Ureter (tissue), 1 donor: ENCODE data around the gene NOVA2. TPM values are rescaled to one million over a fixed set of nuclear protein-coding genes. Genes with fewer than 3 reads are reported as not detected.
A peak's percentile ranks its signal among the peaks of the same experiment; 100 is the strongest.

Experiments
- DNase-seq: peaks from one replicate; pipeline ENCODE4 v3.0.0-alpha.2; 2020; ENCODE audit warnings: low spot score
- total RNA-seq: library from RNA; stranded (reverse); gene quantifications from one replicate; pipeline ENCODE4 v1.2.4, GENCODE V29; 2023
- donor health status: DM: yes; HTN: yes; CAD: no.

Gene NOVA2
- total RNA-seq, 1 donor from 2014 or later = 4.4 TPM

DNA sequence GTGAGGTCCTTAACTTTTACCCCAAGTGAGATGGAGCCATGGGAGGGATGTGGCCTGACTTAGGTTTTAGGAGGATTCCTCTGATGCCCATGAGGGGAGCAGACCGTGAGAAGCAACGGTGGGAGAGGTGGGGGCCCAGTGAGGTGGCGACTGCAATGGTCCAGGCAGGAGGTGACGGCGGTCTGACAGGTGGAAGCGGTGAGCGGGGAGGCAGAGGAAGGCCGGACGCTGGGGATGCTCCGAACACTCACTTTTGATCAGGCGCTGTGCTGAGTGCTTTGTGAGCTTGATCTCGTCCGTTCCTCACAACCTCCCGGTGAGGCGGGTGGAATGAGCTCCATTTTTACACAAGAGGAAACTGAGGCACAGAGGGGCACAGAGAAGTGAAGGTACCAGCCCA lies 11.6 kb downstream of the NOVA2 start:
- DNase-seq = no peak

DNA sequence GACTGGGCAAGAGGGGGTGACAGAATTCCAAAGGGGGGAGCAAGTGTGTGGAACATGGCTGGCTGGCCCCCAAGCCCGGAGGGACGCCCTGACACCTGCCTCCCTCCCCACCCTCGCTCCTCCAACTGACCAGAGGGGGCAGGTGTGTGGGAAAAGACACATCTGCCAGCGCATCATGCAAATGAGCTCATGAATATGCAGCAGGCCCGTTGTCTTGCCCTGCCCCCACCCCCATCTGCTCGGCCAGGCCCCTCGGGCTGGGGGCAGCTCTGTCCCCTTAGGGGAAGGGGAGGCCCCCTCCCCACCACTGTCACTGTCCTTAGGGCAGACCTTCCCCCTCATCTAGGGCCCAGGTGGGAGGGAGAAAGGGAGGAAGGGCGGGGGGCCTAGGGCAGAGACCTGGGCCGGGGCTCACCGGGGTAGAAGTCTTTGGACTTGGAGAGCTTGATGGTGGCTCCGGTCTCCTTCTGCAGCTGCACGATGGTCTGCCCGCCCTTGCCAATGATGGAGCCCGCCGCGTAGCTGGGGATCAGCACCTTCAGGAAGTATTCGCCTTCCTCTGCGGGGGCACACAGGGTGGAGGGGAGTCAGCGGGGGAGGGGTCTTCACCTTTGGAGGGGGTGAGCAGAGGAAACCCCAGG lies 12.9 kb downstream of the NOVA2 start:
- no peak for DNase-seq

DNA sequence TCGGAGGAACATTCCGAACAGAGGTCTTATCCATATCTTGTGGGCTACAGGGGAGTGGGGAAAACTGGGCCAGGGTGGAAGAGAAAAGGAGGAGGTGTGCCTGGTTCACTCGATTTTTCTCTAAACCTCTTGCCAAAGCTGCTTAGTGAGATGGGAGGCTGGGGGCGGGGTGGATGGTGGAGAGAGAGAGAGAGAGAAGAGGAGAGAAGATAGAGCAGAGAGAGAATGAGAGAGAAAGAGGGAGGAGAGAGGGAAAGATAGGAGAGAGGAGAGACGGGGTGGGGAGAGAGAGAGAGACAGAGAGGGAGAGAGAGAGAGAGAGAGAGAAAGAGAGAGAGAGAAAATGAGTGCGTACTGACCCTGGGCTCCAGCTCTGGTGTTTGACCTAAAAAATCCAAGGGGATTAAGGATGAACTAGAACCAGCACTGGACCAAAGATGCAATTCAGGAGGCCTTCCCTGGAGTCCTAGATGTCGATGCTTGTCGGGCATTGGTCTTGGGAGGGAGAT lies 14.1 kb downstream of the NOVA2 start:
- DNase-seq = no peak

DNA sequence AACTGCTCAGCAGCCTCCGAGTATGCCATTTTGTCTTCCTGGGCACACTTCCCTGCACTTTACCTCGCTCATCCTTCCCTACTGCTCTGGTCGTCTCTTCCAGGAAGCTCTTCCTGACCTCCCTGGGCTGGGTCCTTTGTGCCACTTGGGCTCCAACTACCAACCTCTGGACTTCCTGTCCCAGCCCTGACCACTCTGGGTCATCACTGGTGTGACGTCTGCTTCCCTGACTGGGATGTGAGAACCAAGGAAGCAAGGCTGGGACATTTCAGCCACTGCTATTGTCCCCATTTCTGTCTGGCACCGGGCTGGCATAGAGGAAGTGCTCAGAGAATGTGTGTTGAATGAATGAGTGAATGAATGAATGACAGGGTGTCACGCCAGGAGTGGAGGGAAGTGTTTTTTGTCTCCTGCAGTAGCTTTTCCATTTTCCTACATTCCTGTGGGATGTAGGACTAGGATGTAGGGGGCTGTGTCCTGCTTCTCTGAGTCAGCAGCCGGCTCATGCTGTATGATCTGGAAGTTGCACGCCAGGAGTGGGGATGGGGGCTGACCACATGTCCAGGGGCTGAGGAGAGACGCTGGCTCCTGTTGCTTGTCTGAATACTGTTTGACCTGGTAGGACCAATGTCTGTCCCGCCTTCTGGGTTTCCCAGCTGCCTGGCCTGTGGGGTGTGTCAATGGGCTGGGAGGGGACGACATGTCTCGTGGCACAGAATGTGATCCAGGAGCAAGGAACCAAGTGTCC lies 14.7 kb downstream of the NOVA2 start:
- DNase-seq = no peak

DNA sequence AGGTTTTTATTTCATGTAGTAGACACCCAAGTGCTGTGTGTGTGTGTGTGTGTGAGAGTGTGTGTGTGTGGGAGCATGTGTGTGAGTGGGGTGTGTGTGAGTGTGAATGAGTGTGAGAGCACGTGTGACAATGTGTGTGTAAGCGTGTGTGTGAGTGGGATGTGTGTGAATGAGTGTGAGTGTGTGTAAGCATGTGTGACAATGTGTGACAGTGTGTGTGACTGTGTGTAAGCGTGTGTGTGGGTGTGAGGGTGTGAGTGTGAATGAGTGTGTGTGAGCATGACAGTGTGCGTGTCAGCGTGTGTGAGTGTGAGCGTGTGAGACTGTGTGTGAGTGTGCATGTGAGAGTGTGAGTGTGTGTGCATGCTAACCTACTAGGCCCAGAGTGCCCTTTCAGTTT lies 15.3 kb downstream of the NOVA2 start:
- no peak for DNase-seq

DNA sequence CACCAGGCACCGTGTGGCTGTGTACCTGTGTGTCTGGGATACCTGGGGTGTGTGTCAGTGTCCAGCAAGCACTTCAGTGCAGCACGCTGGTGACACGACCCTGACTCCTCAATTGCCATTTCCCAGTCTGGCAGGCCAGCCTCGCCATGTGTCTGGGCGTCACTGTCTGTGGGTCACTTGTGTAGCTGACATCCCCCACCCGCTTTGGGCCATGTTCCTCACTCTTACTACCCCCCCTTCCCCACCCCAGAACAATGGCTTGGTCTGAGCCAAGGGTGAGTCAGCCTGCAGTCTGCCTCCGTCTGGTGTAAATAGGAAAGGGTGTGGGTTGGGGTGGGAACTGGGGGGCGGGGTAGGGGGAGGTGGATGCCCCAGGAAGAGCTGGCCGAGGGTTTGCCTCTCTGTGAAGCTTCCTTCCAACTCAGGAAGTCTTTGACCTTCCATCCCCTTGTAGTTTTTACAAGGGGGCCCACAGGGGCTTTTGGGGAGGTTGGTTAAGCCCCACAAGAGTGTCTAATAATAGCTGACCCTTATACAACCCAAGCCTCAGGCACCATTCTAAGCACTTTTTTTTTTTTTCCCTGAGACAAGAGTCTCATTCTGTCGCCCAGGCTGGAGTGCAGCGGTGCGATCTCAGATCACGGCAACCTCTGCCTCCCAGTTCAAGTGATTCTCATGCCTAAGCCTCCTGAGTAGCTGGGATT lies 17.6 kb downstream of the NOVA2 start:
- no peak for DNase-seq

DNA sequence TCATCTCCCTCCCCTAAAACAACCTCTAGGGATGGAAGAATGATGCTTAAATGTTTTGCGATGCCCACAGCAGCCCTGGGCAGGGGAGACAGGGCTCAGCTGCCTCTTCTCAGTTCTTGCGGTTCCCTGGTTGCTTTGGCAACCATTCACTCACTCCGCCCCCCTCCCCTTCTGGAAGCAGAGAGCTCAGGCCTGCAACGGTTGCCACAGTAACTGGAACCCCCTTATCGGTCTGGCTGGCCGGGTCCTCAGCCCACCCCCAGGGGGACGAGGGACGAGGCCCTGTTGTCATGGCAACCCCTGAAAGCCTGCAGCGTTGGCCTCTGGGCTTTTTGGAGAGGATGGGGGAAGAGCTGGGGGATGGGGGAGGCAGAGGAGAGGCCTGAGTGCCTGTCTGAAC lies 19.5 kb downstream of the NOVA2 start:
- DNase-seq = no peak

DNA sequence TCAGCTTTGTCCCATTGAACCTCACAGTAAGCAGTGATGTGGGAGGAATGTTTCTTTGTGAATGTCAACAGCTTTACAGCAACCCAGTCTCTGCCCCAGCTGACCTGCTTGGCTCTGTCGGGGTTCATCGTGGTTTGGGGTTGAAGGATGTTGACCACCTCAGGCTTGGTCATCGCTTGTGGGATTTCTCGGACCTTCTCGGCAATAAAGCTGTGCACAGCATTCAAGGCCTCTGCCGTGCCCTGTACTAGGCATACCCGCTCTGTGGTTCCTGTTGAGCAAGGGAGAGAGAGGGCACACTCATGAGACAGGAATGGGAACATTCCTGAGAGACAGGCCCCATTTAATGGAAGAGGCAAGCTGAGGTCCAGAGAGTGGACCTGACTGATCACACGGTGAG lies 20.0 kb downstream of the NOVA2 start:
- no peak for DNase-seq

DNA sequence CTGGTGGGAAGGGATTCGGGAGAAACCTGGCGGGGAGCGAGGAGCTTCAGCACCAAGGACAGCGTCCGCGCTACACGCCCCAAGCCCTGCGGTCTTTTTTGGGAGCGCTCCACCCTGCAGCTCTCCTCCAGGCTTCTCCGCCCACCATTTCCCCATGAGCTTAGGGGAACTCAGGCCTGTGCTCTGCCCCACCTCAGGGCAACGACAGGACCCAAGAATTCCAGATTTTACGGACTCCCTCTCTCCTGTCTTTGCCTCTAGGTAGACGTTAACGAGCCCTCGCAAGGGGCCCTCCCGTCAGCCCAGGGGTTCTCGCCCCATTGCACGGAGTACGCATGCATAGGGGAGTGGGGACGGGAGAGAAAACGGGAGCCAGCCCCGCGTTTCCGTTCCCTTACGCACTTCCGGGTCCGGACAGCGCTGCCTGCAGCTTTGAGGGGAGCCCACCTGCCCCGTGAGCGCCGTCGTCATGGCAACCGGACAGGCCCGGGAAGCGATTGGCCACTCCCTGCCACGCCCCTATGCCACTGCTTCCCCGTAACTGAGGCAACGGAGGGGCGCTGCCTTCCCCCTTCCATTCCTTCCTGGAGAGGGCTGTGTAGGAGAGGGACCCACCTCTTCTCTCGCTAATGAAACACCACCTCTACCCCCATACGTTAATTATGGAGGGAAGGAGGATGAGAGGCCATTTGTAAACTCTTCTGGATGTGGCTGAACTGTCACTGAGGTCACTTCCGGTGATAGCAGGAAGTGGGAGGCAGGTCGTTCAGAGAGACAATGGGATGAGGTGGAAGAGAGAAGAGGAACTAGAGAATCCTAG lies 20.8 kb downstream of the NOVA2 start:
- DNase-seq = no peak

DNA sequence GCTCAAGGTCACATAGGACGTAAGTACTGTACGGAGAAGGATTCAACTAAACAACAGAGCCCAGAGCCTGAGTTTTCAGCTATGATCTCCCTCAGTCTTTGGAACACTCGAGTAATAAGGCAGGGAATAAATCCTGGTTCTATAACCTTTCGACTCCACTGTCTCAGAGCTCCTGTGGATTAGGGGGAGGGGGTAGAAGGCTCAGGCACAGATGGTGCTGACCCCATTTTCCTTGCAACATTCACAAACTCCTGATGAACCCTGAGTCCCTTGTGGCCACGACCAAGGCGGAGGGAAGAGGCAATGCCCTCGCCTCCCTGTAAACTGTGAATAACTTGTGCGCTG lies 21.4 kb downstream of the NOVA2 start:
- DNase-seq = no peak

DNA sequence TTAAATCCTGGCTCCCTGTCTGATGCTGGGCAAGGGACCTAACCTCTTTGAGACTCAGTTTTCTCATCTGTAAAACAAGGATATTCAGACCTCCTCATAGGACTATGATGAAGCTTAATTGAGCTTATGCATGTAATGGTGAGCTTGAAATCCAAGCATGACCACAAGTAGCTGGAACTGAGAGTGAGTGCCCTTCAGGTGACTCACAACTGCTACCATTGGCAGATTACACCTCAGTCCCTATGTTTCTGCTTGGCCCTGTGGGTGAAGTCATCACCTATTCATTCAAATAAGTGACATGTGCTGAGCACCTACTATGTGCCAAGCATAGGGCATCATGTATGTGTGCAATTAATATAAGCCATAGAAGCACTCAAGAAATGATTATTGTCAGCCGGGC lies 25.7 kb downstream of the NOVA2 start:
- no peak for DNase-seq

DNA sequence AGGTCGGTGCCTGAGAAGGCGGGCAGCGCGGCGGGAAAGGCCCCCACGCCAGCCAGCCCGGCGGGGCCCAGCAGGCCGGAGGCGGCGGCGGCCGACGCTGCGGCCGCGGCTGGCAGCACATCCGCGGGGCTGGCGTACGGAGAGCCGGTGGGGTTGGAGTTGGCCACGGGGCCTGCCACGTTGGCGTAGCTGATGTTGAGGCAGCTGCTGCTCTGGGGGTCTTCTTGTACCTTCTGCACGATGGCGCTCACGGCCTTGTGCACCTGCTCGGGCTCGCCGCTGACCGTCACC lies 33.2 kb downstream of the NOVA2 start:
- DNase-seq = no peak

DNA sequence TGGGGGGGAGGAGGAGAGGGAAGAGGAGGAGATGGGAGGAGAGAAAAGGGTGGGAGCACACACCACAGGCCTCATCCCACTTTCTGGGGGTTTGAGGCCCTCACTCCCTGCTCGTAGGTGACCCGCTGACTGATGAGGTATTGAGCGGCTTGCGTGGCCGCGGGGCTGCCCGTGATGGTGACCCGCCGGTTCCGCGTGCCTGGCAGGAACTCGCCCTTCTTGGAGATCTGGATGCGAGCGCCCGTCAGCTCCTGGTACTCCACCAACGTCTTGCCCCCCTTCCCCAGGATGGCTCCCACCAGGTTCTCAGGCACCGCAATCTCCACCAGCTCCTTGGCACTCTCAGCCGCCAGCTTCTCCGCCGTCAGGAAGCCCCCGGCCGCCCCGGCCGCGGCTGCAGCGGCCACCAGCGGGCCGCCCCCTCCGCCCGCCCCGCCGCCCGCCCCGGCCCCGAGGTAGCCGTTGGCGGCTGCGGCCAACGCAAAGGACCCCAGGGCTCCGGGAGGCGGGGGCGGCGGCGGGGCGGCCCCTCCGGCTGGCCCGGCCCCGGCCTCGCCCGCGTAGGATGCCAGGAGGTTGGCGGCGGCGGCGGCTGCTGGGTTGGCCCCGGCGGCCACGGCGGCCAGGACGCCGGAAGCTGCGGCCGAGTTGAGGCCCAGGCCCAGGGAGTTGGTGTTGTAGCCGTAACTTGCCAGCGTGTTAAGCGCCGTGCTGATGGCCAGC lies 33.7 kb downstream of the NOVA2 start:
- no peak for DNase-seq

DNA sequence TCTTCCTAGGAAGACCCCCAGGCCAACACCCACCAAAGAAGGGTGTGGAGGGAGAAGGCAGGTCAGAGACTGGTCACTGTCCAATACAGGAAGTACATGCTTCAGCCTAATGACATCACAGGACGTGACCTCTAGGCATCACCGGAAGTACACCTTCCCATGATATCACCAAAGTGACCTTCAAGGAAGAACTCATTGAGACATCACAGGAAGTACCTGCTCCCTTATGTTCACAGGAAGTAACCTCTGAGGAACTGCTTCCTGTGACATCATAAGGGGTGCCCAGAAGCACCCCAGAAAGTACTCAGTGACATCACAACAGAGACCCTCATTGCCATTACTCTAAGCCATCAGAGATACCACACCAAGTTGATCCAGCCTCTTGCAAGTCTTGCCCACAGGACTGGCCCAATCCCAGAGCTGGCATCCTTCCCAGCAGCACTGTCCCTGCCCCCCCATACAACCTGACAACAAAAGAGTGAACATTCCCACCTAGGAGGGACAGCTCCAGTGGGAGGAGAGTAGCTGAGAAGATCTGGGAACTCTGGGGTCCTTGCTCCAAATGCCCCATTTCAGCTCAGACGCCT lies 34.8 kb downstream of the NOVA2 start:
- DNase-seq = no peak

DNA sequence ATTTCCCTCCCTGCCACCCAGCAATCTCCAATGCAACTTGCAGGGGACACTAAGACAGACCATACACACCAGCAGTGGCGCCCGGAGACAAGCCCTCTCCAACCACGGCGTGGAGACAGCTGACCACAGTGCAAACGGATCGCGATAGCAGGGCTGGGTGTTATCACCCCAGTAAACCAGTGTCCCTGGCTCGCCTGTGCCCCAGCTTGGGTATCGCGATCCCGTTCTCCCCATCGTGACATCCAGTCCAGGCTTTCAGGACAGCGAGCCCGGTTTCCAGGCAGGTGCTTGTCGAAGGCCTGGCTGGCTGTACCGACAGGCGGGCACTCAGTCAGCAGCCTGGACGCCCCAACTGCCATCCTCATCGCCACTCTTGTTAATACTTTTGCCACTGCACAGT lies 38.4 kb downstream of the NOVA2 start:
- DNase-seq = no peak

DNA sequence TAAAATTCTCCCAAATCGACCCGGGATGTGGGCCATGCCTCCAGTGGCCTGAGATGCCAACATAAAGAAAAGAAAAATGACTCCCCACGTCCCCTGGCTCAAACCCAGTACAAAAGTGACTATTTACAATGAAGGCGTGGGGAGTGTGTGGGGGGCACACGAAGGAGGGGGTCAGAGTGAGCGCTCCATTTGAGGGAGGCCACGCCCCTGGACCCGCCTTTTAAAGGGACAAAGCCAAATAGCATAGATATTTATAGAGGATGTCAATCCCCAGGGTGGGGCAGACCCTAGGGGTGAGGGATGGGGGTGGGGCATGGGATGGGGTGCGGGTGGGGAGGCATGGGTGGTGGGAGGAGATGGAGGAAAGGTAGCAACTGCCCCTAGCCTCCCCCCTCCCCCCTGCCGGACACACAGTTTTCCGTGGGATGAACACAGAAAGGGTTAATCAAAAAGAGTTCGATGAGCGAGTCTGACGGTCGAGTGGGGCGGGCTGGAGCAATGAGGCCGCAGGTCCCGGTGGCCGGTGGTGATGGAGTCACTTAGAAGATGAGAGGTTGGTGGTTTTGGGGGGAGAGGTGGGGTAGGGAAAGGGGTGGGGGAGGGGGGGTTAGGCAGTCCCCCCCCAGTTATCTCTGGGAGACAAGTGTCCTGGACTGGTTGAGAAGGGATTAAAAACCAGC lies 39.0 kb downstream of the NOVA2 start:
- no peak for DNase-seq

DNA sequence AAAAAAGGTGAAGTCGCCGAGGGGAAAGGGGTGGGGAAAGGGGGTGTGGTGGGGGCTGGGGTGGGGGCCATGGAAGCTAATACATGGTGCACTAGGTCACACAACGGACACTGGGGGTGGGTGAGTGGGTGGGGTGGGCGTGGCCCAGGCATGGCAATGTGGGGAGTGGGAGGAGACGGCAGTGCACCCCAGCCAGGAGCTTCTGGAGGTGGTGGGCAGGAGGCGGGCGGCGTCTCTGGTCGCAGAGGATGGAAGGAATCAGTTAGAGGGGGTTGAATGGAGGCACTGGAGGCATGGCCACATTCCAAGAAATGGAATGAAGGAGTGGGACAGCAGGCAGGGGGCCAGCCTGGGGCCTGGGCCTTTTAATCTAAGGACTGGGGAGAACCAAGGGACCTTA lies 39.9 kb downstream of the NOVA2 start:
- DNase-seq = no peak

DNA sequence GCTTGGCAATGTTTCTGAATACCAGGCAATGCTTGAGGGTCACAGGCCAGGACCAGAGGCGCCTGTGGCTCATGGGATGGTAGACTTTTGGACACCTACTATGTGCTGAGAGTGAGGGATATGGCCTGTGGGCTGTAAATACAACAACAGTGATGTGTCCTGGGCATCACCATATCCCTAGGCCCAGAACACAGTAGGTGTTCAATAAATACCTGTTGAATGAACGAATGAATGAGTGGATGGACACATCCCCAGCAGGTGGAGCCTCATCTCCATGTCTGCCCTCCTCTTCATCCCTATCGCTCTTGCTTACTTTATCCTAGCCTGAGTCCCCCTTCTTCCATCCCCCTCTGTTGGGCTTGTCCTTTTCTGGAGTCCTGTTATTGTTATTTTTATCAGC lies 42.6 kb downstream of the NOVA2 start:
- DNase-seq = no peak

DNA sequence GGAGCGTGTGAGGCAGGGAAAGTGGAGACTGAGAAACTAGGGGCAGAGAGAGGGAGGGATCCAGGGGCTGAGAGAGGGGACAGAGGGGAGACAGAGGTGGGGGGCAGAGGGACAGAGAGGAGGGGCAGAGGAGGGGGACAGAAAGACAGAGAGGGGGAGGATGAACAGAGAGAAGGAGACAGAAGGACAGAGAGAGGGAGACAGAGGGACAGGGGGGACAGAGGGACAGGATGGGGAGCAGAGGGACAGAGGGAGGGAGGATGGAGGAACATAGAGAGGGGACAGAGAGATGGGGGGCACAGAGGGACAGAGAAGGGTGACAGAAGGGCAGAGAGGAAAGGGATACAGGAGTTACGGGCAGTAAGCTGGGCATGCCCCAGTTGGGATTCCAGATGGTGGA lies 44.4 kb downstream of the NOVA2 start:
- DNase-seq = no peak

DNA sequence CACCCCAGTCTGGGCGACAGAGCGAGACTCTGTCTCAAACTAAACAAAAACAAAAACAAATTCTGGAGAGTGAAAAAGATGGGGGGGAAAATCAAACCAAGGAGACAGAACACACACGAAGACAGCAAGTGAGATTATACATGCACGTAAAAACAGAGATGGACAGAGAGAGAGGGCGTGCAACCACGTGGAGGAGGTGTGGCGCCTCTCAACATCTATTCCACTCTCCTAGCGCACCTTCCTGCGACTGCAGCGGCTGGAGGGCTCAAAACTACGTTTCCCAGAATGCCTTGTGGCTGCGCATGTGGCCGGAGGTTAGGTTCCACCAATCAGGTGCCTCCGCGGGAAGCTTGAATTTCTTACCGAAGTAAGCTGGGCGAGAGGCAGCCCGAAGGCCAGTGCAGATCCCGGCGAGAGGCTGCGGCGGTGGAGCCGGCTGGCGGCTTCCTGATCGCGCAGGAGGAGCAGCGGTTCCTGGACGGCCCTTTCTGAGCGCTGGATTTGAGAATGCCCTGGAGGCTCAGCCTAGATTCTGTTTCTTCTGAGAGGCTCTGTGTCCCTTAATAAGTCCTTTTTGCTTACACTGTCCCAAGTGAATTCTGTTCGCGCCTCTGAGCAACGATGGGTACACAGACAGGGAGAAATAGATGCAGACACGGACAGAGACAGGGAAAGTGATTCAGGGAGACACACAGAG lies 46.0 kb downstream of the NOVA2 start:
- peak; percentile 86 for DNase-seq
